ENCODE results near the gene ZNRF1.

DNA sequence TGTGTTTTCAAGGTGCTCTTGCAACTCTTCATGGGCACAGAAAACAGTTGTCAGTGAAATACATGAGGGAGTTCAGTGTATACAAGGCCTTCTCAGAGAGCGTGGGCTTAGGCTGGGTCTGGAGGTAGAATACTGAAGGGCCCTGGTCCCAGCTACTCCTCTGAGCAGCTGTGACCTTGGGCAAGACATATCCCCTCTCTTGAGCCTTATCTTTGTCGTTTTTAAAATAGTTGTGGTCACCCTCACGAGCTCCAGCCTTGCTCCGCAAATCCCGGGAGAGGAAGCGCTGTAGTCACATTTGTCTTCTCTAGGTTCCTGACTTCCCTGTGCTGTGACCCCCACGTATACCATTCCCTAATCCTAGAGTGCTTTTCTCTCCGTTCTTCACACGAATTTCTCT is 3.6 kb downstream of the ZNRF1 start:
- TF ChIP-seq, protein P1, sequence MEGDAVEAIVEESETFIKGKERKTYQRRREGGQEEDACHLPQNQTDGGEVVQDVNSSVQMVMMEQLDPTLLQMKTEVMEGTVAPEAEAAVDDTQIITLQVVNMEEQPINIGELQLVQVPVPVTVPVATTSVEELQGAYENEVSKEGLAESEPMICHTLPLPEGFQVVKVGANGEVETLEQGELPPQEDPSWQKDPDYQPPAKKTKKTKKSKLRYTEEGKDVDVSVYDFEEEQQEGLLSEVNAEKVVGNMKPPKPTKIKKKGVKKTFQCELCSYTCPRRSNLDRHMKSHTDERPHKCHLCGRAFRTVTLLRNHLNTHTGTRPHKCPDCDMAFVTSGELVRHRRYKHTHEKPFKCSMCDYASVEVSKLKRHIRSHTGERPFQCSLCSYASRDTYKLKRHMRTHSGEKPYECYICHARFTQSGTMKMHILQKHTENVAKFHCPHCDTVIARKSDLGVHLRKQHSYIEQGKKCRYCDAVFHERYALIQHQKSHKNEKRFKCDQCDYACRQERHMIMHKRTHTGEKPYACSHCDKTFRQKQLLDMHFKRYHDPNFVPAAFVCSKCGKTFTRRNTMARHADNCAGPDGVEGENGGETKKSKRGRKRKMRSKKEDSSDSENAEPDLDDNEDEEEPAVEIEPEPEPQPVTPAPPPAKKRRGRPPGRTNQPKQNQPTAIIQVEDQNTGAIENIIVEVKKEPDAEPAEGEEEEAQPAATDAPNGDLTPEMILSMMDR (IDR thresholded peaks at IDR 0.05): no peak
- TF ChIP-seq SIN3A (IDR thresholded peaks at IDR 0.05; ENCODE audit: borderline replicate concordance, insufficient read depth, low read depth, low read length) (no peak), TCF7L2 (IDR thresholded peaks at IDR 0.05; ENCODE audit: low read depth, low read length) (no peak), POLR2AphosphoS5 (IDR thresholded peaks at IDR 0.05; ENCODE audit: low read depth, low read length) (no peak)
- TF ChIP-seq, protein P2, sequence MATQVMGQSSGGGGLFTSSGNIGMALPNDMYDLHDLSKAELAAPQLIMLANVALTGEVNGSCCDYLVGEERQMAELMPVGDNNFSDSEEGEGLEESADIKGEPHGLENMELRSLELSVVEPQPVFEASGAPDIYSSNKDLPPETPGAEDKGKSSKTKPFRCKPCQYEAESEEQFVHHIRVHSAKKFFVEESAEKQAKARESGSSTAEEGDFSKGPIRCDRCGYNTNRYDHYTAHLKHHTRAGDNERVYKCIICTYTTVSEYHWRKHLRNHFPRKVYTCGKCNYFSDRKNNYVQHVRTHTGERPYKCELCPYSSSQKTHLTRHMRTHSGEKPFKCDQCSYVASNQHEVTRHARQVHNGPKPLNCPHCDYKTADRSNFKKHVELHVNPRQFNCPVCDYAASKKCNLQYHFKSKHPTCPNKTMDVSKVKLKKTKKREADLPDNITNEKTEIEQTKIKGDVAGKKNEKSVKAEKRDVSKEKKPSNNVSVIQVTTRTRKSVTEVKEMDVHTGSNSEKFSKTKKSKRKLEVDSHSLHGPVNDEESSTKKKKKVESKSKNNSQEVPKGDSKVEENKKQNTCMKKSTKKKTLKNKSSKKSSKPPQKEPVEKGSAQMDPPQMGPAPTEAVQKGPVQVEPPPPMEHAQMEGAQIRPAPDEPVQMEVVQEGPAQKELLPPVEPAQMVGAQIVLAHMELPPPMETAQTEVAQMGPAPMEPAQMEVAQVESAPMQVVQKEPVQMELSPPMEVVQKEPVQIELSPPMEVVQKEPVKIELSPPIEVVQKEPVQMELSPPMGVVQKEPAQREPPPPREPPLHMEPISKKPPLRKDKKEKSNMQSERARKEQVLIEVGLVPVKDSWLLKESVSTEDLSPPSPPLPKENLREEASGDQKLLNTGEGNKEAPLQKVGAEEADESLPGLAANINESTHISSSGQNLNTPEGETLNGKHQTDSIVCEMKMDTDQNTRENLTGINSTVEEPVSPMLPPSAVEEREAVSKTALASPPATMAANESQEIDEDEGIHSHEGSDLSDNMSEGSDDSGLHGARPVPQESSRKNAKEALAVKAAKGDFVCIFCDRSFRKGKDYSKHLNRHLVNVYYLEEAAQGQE (IDR thresholded peaks at IDR 0.05; ENCODE audit: insufficient read depth in 1 of 2, low read depth in 2 of 2, low read length in 1 of 2): no peak
